ENCODE measurements around the gene PTTG1.

DNA sequence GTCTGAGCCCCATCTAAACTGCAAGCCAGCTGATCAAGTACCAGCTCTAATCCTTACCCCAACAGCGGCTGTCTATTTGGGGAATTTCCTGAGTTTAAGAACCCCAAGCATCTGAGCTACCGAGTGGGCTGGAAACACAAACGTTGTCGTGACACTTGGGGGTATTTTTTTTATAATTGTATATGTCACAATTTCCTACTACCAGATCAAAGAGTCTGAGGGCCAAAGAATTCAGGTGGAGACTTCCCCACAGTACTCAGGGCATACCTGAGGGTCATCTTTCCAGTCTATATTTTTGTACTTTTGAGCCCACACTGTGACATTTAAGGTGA, 42.8 kb downstream of the PTTG1 start:
- TF ChIP-seq EZH2 (IDR thresholded peaks at IDR 0.05; ENCODE audit: low read depth), result no peak
- TF ChIP-seq, protein P1, sequence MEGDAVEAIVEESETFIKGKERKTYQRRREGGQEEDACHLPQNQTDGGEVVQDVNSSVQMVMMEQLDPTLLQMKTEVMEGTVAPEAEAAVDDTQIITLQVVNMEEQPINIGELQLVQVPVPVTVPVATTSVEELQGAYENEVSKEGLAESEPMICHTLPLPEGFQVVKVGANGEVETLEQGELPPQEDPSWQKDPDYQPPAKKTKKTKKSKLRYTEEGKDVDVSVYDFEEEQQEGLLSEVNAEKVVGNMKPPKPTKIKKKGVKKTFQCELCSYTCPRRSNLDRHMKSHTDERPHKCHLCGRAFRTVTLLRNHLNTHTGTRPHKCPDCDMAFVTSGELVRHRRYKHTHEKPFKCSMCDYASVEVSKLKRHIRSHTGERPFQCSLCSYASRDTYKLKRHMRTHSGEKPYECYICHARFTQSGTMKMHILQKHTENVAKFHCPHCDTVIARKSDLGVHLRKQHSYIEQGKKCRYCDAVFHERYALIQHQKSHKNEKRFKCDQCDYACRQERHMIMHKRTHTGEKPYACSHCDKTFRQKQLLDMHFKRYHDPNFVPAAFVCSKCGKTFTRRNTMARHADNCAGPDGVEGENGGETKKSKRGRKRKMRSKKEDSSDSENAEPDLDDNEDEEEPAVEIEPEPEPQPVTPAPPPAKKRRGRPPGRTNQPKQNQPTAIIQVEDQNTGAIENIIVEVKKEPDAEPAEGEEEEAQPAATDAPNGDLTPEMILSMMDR (conservative IDR thresholded peaks at IDR 0.05), result no peak

All from PC-9 (cell line).